Muscle of arm (tissue), 12 donors: Measurements from ENCODE around the gene NALCN. TPM values are rescaled to one million over a fixed set of nuclear protein-coding genes. Genes with fewer than 3 reads are reported as not detected.

Experiments
- DNase-seq: peaks from one replicate; pipeline ENCODE4 v3.0.0-alpha.2; 2013
- polyA plus RNA-seq, 12 donors: library from polyadenylated mRNA; unstranded; fragments of 120-200 nt; gene quantifications; one replicate each; pipeline ENCODE4 v1.2.1, GENCODE V29; 2013; ENCODE audit not compliant: insufficient read length in 12 of 12

Gene NALCN
- polyA plus RNA-seq, 12 donors: 0.17 to 0.88 (median 0.40) TPM; not detected in 2

DNA sequence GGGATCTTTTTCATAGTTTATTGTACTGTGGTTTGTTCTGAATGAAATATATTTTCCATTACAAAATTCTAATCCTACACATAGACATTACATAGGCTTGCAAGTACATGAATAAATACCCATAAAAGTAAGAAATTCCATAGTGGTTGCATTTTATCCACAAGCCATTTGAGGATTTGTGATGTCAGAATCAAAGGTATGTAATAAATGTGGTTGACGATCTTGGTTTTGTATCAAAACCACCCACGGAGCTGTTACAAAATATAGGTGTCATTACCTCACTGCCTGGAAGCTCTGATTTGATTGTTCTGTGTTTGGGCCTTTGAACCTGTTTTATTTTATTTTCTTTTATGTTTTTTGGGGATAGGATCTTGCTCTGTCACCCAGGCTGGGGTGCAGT, 125.1 kb downstream of the NALCN start:
- DNase-seq: no peak

GRCh38 chr13:101289764-101290163, 126.5 kb downstream of the NALCN start:
- DNase-seq: no peak

DNA sequence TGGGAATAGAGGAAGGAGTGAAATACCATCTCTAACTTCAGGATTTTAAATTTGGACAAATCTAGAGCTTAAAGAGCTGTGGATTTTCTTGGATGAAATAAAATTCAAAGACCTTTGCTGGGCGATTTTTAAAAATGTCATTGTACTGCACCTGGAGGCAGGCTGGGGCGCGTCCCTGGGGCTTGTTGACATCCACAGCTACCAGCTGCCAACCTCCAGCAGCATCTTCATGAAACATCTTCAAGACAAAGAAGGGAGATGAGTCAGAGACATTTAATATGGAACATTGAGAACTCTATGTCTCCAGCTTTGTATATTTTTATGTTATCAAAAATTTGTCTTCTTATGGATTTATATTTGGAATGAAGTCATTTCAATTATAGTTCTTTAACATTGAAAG, 132.5 kb downstream of the NALCN start:
- DNase-seq: no peak

GRCh38 chr13:101272886-101273285, 143.4 kb downstream of the NALCN start:
- DNase-seq: no peak

- DNase-seq: no peak
Observed at GRCh38 chr13:101271681-101272245, 144.5 kb downstream of the NALCN start.

GRCh38 chr13:101267656-101268055, 148.7 kb downstream of the NALCN start:
- no peak for DNase-seq

GRCh38 chr13:101265934-101266333, 150.4 kb downstream of the NALCN start:
- no peak for DNase-seq

- no peak for DNase-seq
Observed at GRCh38 chr13:101264931-101265330, 151.4 kb downstream of the NALCN start.

GRCh38 chr13:101262306-101262705, 154.0 kb downstream of the NALCN start:
- no peak for DNase-seq

DNA sequence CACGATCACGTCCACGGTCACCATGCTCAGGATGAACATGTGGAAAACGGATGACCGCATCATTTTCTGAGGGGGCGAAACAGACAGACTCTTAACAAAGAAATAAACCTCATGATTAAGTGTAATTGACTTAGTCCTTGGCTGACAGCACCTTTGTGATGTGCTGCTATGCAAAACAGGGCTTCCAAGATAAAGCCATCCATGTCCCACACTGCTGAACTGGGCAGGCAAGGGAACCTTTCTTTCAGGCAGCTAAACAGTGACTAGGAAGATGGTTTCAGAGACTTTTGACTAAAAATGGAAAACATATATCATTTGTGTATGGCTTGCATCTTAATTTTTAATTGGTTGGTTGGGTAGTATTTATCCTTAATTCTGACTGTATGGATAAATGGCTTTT, 157.8 kb downstream of the NALCN start:
- DNase-seq: no peak

- DNase-seq: no peak
Observed at GRCh38 chr13:101258071-101258470, 158.2 kb downstream of the NALCN start.

DNA sequence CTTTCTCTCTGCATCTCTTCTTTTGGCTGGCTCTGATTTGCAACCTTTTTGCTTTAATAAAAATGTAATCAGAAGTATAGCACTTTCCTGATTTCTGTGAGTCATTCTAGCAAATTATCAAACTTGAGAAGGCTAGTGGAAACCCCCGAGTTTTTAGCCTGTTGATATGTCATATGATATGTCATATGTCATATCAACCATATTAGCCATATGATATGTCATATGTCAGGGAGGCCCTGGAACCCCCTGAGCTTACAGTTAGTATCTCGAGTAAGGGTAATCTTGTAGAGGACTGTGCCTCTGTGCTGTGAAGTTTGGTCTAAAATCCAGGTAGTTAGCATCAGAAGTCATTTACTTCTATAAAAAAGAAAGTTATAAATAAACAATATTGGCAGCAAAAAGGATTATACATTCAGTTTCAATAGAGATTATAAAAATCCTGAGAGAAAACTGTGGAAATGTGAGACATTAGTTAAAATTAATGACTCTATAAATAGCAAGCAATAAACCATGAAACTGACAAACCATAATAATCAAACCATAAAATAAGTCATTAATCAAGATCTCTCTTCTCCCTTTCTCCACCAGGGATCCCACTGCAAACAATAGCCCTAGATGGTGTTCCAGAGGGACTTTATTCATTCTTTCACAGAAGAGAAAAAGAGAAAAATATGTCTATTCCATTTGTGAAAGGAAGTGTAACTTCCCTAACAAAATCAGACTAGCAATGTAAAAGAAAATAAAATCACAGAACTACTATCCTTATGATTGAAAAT, 167.4 kb downstream of the NALCN start:
- no peak for DNase-seq

GRCh38 chr13:101242720-101243119, 173.6 kb downstream of the NALCN start:
- DNase-seq: no peak

DNA sequence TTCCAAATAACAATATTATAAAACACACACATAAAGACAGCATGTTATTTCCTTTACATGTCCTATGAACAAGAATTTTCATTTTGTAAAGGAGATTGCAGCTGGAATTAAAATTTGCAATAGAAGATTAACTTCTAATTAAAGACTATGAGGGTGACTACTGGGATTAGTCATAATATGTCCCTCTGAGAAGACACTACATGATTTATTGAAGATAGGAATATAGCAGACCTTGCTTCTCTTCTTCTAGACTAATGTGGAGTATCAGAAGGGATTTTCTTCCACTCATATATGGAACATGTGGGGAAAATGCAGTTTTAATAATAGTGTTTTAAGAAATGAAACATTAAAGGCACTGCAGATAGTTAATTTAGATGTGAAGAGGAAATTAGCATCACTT, 177.8 kb downstream of the NALCN start:
- DNase-seq: no peak

GRCh38 chr13:101231751-101232428, 184.4 kb downstream of the NALCN start:
- no peak for DNase-seq

DNA sequence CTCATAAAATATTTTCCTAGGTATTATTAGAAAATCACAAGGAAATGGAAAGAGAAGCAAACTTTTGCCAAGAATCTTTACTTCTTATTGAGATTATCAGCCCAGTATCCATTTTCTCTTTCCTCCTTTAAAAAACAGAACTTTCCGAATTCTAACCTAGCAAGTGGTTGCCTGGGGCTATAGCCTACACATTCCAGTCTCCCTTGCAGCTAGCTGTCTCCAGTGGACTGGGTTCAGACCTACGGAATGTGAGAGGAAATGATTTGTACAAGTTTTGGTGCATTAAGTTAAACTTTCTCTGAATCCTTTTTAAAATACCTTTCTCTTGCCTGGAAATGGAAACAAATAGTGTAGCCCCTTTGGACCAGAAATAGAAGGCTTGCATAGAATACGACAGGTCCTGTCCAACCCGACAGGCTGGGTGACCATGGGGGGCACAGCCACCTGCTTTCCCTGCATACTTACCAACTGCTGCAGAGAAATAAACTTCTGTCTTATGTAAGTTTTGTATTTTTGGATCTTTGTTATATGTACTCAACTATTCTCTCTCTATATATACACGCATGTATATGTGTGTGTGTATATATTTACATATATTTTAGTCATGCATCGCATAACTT, 185.9 kb downstream of the NALCN start:
- no peak for DNase-seq

GRCh38 chr13:101219609-101220265, 196.6 kb downstream of the NALCN start:
- DNase-seq: no peak

GRCh38 chr13:101218484-101218883, 197.8 kb downstream of the NALCN start:
- no peak for DNase-seq

- DNase-seq: no peak
Observed at GRCh38 chr13:101217086-101217485, 199.2 kb downstream of the NALCN start.

- DNase-seq: no peak
Observed at GRCh38 chr13:101211261-101211660, 205.0 kb downstream of the NALCN start.

DNA sequence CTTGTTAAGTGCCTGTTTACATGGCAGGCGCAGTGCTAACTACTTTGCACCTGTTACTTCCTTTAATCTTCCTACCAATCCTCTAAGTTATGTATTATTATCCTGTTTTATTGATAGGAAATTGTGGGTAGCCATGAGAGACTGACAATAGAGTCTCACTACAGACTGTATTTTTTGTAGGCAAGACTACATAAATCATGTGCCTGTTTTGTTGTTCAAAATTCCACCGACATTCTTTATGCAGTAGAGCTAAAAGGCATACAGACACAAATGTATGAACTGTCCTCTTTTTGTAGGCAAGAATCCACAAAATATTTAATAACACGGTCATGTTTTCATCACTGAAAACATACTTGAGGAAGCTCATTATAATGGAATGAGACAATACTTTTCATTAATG, 205.5 kb downstream of the NALCN start:
- DNase-seq: no peak
